ENCODE measurements around the gene DYDC1.

The DYDC1 gene

GRCh38 chr10:80319318-80319717 is 37.2 kb downstream of the DYDC1 start:
- TF ChIP-seq CSRNP3 (CRISPR knock-in tag; IDR thresholded peaks at IDR 0.05) (no peak), ISL1 (CRISPR knock-in tag; IDR thresholded peaks at IDR 0.05) (no peak), ZFP30 (CRISPR knock-in tag; IDR thresholded peaks at IDR 0.05) (no peak), GLIS3 (CRISPR knock-in tag; IDR thresholded peaks at IDR 0.05) (no peak), TCF4 (CRISPR knock-in tag; IDR thresholded peaks at IDR 0.05; ENCODE audit: borderline replicate concordance) (no peak), POU6F1 (CRISPR knock-in tag; IDR thresholded peaks at IDR 0.05; ENCODE audit: borderline replicate concordance, low read depth) (no peak), ZNF70 (CRISPR knock-in tag; IDR thresholded peaks at IDR 0.05) (no peak), ZNF565 (CRISPR knock-in tag; conservative IDR thresholded peaks at IDR 0.05; ENCODE audit: low read depth) (no peak), PATZ1 (CRISPR knock-in tag; IDR thresholded peaks at IDR 0.05; ENCODE audit: borderline replicate concordance) (no peak), PPARA (CRISPR knock-in tag; IDR thresholded peaks at IDR 0.05; ENCODE audit: borderline replicate concordance) (no peak), RARB (CRISPR knock-in tag; IDR thresholded peaks at IDR 0.05) (no peak)
- no peak for ATAC-seq

- ATAC-seq = no peak
- TF ChIP-seq SNAI2 (CRISPR knock-in tag; IDR thresholded peaks at IDR 0.05) (no peak), ZC3H10 (CRISPR knock-in tag; IDR thresholded peaks at IDR 0.05) (no peak), ZNF70 (CRISPR knock-in tag; IDR thresholded peaks at IDR 0.05) (no peak), PATZ1 (CRISPR knock-in tag; IDR thresholded peaks at IDR 0.05; ENCODE audit: borderline replicate concordance) (no peak), PPARA (CRISPR knock-in tag; IDR thresholded peaks at IDR 0.05; ENCODE audit: borderline replicate concordance) (no peak), ZNF8 (CRISPR knock-in tag; IDR thresholded peaks at IDR 0.05) (no peak), CSDC2 (CRISPR knock-in tag; IDR thresholded peaks at IDR 0.05) (no peak), ESRRG (CRISPR knock-in tag; IDR thresholded peaks at IDR 0.05) (no peak), TCF4 (CRISPR knock-in tag; IDR thresholded peaks at IDR 0.05; ENCODE audit: borderline replicate concordance) (no peak), TOX (CRISPR knock-in tag; IDR thresholded peaks at IDR 0.05; ENCODE audit: borderline replicate concordance) (no peak), CREB5 (CRISPR knock-in tag; IDR thresholded peaks at IDR 0.05; ENCODE audit: low read depth) (no peak), ISL1 (CRISPR knock-in tag; IDR thresholded peaks at IDR 0.05) (no peak), CSRNP3 (CRISPR knock-in tag; IDR thresholded peaks at IDR 0.05) (no peak), RARB (CRISPR knock-in tag; IDR thresholded peaks at IDR 0.05) (no peak), ZFP30 (CRISPR knock-in tag; IDR thresholded peaks at IDR 0.05) (no peak), GLIS3 (CRISPR knock-in tag; IDR thresholded peaks at IDR 0.05) (no peak)
These were observed 37.8 kb downstream of the DYDC1 start for GRCh38 chr10:80318742-80319141.

- ATAC-seq = no peak
- TF ChIP-seq ZC3H10 (CRISPR knock-in tag; IDR thresholded peaks at IDR 0.05) (no peak), SNAI2 (CRISPR knock-in tag; IDR thresholded peaks at IDR 0.05) (no peak), ZFP3 (CRISPR knock-in tag; IDR thresholded peaks at IDR 0.05) (no peak), ARNTL (CRISPR knock-in tag; IDR thresholded peaks at IDR 0.05; ENCODE audit: borderline replicate concordance, low read depth) (no peak), RARB (CRISPR knock-in tag; IDR thresholded peaks at IDR 0.05) (no peak), OSR1 (CRISPR knock-in tag; IDR thresholded peaks at IDR 0.05) (no peak), CSDC2 (CRISPR knock-in tag; IDR thresholded peaks at IDR 0.05) (no peak), GLIS3 (CRISPR knock-in tag; IDR thresholded peaks at IDR 0.05) (no peak), ZNF8 (CRISPR knock-in tag; IDR thresholded peaks at IDR 0.05) (no peak), CREB5 (CRISPR knock-in tag; IDR thresholded peaks at IDR 0.05; ENCODE audit: low read depth) (no peak), ZNF565 (CRISPR knock-in tag; conservative IDR thresholded peaks at IDR 0.05; ENCODE audit: low read depth) (no peak), ZFP30 (CRISPR knock-in tag; IDR thresholded peaks at IDR 0.05) (no peak), POU6F1 (CRISPR knock-in tag; IDR thresholded peaks at IDR 0.05; ENCODE audit: borderline replicate concordance, low read depth) (no peak), ZNF70 (CRISPR knock-in tag; IDR thresholded peaks at IDR 0.05) (no peak), PPARA (CRISPR knock-in tag; IDR thresholded peaks at IDR 0.05; ENCODE audit: borderline replicate concordance) (no peak), TOX (CRISPR knock-in tag; IDR thresholded peaks at IDR 0.05; ENCODE audit: borderline replicate concordance) (no peak)
These were observed 41.2 kb downstream of the DYDC1 start for GRCh38 chr10:80315391-80315790.
